DMS114 treated with DMSO at 0.1 percent for 48 hours (cell line): Measurements from ENCODE around the gene PIP4P1.

Experiments used
- DNase-seq: peaks from one replicate; lab custom pipeline; 2025; ENCODE audit not compliant: unreplicated experiment; lab: John Stamatoyannopoulos, UW

The PIP4P1 gene

DNA sequence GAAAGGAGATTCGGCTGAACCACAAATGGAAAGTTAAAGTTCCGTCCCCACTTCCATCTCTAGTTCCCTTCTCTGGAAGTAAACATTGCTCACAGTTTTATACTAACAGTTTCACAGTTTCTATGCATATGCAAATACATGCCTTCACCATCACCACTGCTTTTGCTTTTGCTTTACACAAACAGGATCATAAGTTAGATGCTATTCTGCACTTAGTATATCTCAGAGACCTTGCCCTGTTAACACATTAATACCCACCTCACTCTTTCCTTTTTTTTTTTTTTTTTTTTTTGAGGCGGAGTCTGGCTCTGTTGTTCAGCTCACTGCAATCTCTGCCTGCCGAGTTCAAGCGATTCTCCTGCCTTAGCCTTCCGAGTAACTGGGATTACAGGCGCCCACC is 48.8 kb downstream of the PIP4P1 start:
- no peak for DNase-seq

DNA sequence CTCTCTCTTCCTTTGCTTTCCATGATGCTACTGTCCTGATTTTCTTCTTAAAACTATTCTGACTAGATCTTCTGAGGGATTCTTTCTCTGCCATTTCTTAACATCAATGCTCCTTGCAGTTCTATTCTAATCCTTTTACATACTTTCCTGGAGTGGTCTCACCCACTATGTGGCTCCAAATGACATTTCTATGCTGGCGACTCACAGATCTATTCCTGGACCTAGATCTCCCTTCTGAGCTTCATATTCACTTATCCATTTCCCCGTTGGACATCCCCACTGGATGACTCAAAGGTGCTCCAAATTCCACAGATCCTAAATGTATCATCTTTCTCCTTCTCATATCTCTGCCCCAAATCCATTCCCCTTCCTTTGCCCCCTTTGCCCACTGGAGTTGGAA is 52.0 kb downstream of the PIP4P1 start:
- no peak for DNase-seq
